DOHH2 (cell line): ENCODE results near the gene GPX4.

Source experiments
- EZH2phosphoT487 ChIP-seq: fragments of 200-600 bp; sonication (generic); IDR thresholded peaks from 2 replicates; pipeline ENCODE4 v1.6.1; 2017; ENCODE audit warnings: borderline replicate concordance, mild to moderate bottlenecking, antibody characterized with exemption, low read length, moderate library complexity, mixed read lengths
- TF ChIP-seq, protein P1 (sequence below): fragments of 200-600 bp; sonication (generic); IDR thresholded peaks from one replicate; pipeline ENCODE4 v1.5.1; 2014; ENCODE audit warnings: antibody characterized with exemption, mild to moderate bottlenecking, low read depth, low read length; ENCODE audit not compliant: poor library complexity, severe bottlenecking

DNA sequence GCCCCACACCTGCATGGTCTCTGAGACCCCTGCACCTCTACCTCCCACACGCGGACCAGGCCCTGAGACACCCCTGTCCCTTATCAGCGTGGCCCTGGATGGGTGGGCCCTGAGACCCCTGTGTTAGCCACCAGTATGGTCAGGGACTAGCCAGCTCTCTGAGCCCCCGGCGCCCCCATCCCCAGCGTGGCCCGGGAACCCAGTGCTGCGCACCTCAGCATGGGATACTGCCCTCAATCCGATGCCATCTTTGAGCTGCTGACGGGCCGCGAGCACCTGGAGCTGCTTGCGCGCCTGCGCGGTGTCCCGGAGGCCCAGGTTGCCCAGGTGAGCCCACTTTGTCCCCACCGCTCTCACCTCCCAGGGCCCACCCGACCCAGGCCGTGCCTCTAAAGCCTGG is 41.8 kb upstream of the GPX4 start:
- TF ChIP-seq, protein P1, sequence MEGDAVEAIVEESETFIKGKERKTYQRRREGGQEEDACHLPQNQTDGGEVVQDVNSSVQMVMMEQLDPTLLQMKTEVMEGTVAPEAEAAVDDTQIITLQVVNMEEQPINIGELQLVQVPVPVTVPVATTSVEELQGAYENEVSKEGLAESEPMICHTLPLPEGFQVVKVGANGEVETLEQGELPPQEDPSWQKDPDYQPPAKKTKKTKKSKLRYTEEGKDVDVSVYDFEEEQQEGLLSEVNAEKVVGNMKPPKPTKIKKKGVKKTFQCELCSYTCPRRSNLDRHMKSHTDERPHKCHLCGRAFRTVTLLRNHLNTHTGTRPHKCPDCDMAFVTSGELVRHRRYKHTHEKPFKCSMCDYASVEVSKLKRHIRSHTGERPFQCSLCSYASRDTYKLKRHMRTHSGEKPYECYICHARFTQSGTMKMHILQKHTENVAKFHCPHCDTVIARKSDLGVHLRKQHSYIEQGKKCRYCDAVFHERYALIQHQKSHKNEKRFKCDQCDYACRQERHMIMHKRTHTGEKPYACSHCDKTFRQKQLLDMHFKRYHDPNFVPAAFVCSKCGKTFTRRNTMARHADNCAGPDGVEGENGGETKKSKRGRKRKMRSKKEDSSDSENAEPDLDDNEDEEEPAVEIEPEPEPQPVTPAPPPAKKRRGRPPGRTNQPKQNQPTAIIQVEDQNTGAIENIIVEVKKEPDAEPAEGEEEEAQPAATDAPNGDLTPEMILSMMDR = no peak
- TF ChIP-seq EZH2phosphoT487 = no peak
